Stomach (tissue), 9 donors: ENCODE results near the gene RIMBP2. TPM values are rescaled to one million over a fixed set of nuclear protein-coding genes. Genes with fewer than 3 reads are reported as not detected.

Experiments
- DNase-seq, 2 donors: peaks; one replicate each; pipeline versions ENCODE4 v3.0.0 to v3.0.0-alpha.2; 2013 to 2019
- H3K27ac ChIP-seq, 5 donors: fragments of 200-600 bp in 4 of 5; sonication (generic) in 4 of 5; one replicate each; pipeline ENCODE4 v1.5.1; 2013 to 2019; ENCODE audit warnings: mild to moderate bottlenecking in 1 of 5, moderate library complexity in 1 of 5
- H3K27me3 ChIP-seq, 3 donors: fragments of 200-600 bp; sonication (generic); one replicate each; pipeline ENCODE4 v1.5.1; 2017 to 2019; ENCODE audit warnings: mixed run types in 1 of 3
- H3K36me3 ChIP-seq, 4 donors: fragments of 200-600 bp; sonication (generic); 1 replicate in 3 of 4; 2 replicates in 1 of 4; pipeline ENCODE4 v1.5.1; 2016 to 2019
- H3K4me1 ChIP-seq, 4 donors: fragments of 200-600 bp; sonication (generic); one replicate each; pipeline ENCODE4 v1.5.1; 2016 to 2019
- H3K4me3 ChIP-seq, 4 donors: fragments of 200-600 bp; sonication (generic) in 3 of 4; one replicate each; pipeline ENCODE4 v1.5.1; 2016 to 2019; ENCODE audit warnings: mild to moderate bottlenecking in 1 of 4
- H3K9me3 ChIP-seq, 4 donors: fragments of 200-600 bp; sonication (generic); one replicate each; pipeline ENCODE4 v1.5.1; 2016 to 2019
- CTCF ChIP-seq, 7 experiments: fragments of 450-650 bp in 4 of 7; fragments of 200-600 bp in 3 of 7; sonication (generic) in 3 of 7; IDR thresholded peaks; one replicate each; pipeline ENCODE4 v1.5.1; 2016 to 2019; ENCODE audit warnings: antibody characterized with exemption in 7 of 7, control low read depth in 2 of 7, mild to moderate bottlenecking in 1 of 7
- EP300 ChIP-seq: sonication (generic); formaldehyde crosslinking; IDR thresholded peaks from one replicate; pipeline ENCODE4 v1.6.1; 2017; ENCODE audit warnings: antibody characterized with exemption
- POLR2A ChIP-seq, 4 donors: fragments of 450-650 bp; IDR thresholded peaks; one replicate each; pipeline ENCODE4 v1.6.1; 2016; ENCODE audit warnings: antibody characterized with exemption in 4 of 4, control low read depth in 2 of 4, mild to moderate bottlenecking in 1 of 4, moderate library complexity in 1 of 4
- POLR2AphosphoS5 ChIP-seq, 3 donors: sonication (generic); formaldehyde crosslinking; IDR thresholded peaks; one replicate each; pipeline ENCODE4 v1.6.1; 2016; ENCODE audit warnings: antibody characterized with exemption in 3 of 3
- WGBS, 5 donors: extraction: QIAGEN DNeasy Blood & Tissue Kit in 3 of 5; methylation state at CpG; one replicate each; pipeline versions ENCODE4 v1.1.5 to v1.1.7; 2013 to 2018; 5-methylcytosine and 5-hydroxymethylcytosine counted together
- intact Hi-C: fragments of 100-400 bp; cut with DNase I; formaldehyde crosslinking; loops from one replicate; pipeline ENCODE4 v1.15.1; 2023; ENCODE audit warnings: low total_unique reads
- polyA plus RNA-seq, 3 donors: library from polyadenylated mRNA; stranded (reverse); fragments of 200-250 nt; gene quantifications; one replicate each; pipeline ENCODE4 v1.2.3, GENCODE V29; 2013
- total RNA-seq, 5 donors: library from RNA; depleted of rRNA; stranded (reverse); fragments of >200 nt; gene quantifications; one replicate each; pipeline versions ENCODE4 v1.1.0 to v1.2.3, GENCODE V29; 2014 to 2016
- donor health status: healthy with polysubstance abuse.
- donor health status: Bipolar disorder and iron deficiency.
- donor health status: healthy.

The RIMBP2 gene
- total and polyA plus RNA-seq, 8 donors = 0.75 to 44.6 (median 5.6) TPM

GRCh38 chr12:130685250-130685787 is 30.8 kb downstream of the RIMBP2 start:
- DNase-seq = no peak
- WGBS, 5 donors = 65 to 72% (median 66%) methylated on average over 6 to 14 of the region's 14 CpGs
- Histone ChIP-seq H3K9me3 (peaks cover 0 to 5% (median 0%) of the 10 kb centered on the region in 4 donors), H3K27ac (no peak overlapping the region), H3K36me3 (no peaks in the 10 kb centered on the region), H3K4me1 (no peaks in the 10 kb centered on the region), H3K4me3 (no peak overlapping the region), H3K27me3 (peaks cover 0 to 44% (median 0%) of the 10 kb centered on the region in 3 donors)
- intact Hi-C loops = no loop called here
- no peak for TF ChIP-seq POLR2AphosphoS5 (IDR thresholded peaks at IDR 0.05)
- TF ChIP-seq CTCF (IDR thresholded peaks at IDR 0.05) = no peak
- no peak for TF ChIP-seq POLR2A (IDR thresholded peaks at IDR 0.05)
- no peak for TF ChIP-seq EP300

GRCh38 chr12:130683811-130684210 is 32.3 kb downstream of the RIMBP2 start:
- Histone ChIP-seq H3K27me3 (peaks cover 0 to 44% (median 0%) of the 10 kb centered on the region in 3 donors), H3K4me1 (no peaks in the 10 kb centered on the region), H3K4me3 (no peak overlapping the region), H3K27ac (no peak overlapping the region), H3K36me3 (no peaks in the 10 kb centered on the region), H3K9me3 (peaks cover 0 to 5% (median 0%) of the 10 kb centered on the region in 4 donors)
- DNase-seq = no peak
- TF ChIP-seq POLR2AphosphoS5 (IDR thresholded peaks at IDR 0.05) (no peak), EP300 (no peak)
- 46 to 72% (median 66%) methylated on average over 3 of the region's 3 CpGs for WGBS, 5 donors
- intact Hi-C loops = no loop called here

GRCh38 chr12:130683080-130683479 is 33.0 kb downstream of the RIMBP2 start:
- DNase-seq = no peak
- no peak overlapping the region for H3K27ac ChIP-seq
- H3K4me1 ChIP-seq = no peaks in the 10 kb centered on the region
- intact Hi-C loops = no loop called here
- no peaks in the 10 kb centered on the region for H3K36me3 ChIP-seq
- TF ChIP-seq POLR2A (IDR thresholded peaks at IDR 0.05) (no peak), POLR2AphosphoS5 (IDR thresholded peaks at IDR 0.05) (no peak), EP300 (no peak), CTCF (IDR thresholded peaks at IDR 0.05) (no peak)
- H3K27me3 ChIP-seq = peaks cover 0 to 39% (median 0%) of the 10 kb centered on the region in 3 donors
- no peak overlapping the region for H3K4me3 ChIP-seq
- peaks cover 0 to 5% (median 0%) of the 10 kb centered on the region in 4 donors for H3K9me3 ChIP-seq
- WGBS, 5 donors = 76 to 85% (median 84%) methylated on average over 7 of the region's 7 CpGs

GRCh38 chr12:130680451-130680990 is 35.6 kb downstream of the RIMBP2 start:
- intact Hi-C loops = no loop called here
- H3K27ac ChIP-seq = no peak overlapping the region
- H3K4me1 ChIP-seq = no peaks in the 10 kb centered on the region
- H3K27me3 ChIP-seq = peaks cover 0 to 22% (median 0%) of the 10 kb centered on the region in 3 donors
- 74 to 84% (median 81%) methylated on average over 14 to 15 of the region's 15 CpGs for WGBS, 5 donors
- H3K36me3 ChIP-seq = no peaks in the 10 kb centered on the region
- H3K9me3 ChIP-seq = peaks cover 0 to 16% (median 8%) of the 10 kb centered on the region in 4 donors
- no peak for DNase-seq
- no peak overlapping the region for H3K4me3 ChIP-seq
- TF ChIP-seq CTCF (IDR thresholded peaks at IDR 0.05) (no peak), POLR2AphosphoS5 (IDR thresholded peaks at IDR 0.05) (no peak)

- intact Hi-C loops = no loop called here
- H3K27me3 ChIP-seq = peaks cover 0 to 10% (median 0%) of the 10 kb centered on the region in 3 donors
- no peaks in the 10 kb centered on the region for H3K36me3 ChIP-seq
- no peaks in the 10 kb centered on the region for H3K4me1 ChIP-seq
- no peak for TF ChIP-seq POLR2AphosphoS5 (IDR thresholded peaks at IDR 0.05)
- TF ChIP-seq EP300 = no peak
- no peak for TF ChIP-seq CTCF (IDR thresholded peaks at IDR 0.05)
- TF ChIP-seq POLR2A (IDR thresholded peaks at IDR 0.05) = no peak
- H3K4me3 ChIP-seq = no peak overlapping the region
- DNase-seq = no peak
- 76 to 81% (median 79%) methylated on average over 18 to 23 of the region's 23 CpGs for WGBS, 5 donors
- peaks cover 0 to 24% (median 8%) of the 10 kb centered on the region in 4 donors for H3K9me3 ChIP-seq
- H3K27ac ChIP-seq = no peak overlapping the region
Observed at GRCh38 chr12:130677957-130678558, 38.0 kb downstream of the RIMBP2 start.
